HG02798 (cell line): Measurements from ENCODE around the gene ADM5.
"Not testable (repeated sequence)": the region's sequence is repeated elsewhere in the genome, so short reads cannot be mapped to it uniquely, and the experiment has no call there.

Experiments used
- ATAC-seq: cut with Tn5 transposase; IDR thresholded peaks from one replicate; pipeline ENCODE4 v1.9.1; 2021; ENCODE audit warnings: mild to moderate bottlenecking; ENCODE audit not compliant: unreplicated experiment, poor library complexity

Gene ADM5

GRCh38 chr19:49696865-49697264, 7.5 kb downstream of the ADM5 start:
- no peak for ATAC-seq

GRCh38 chr19:49699364-49699763, 10.0 kb downstream of the ADM5 start:
- no peak for ATAC-seq

- no peak for ATAC-seq
Measured at GRCh38 chr19:49700563-49700962, 11.2 kb downstream of the ADM5 start.

DNA sequence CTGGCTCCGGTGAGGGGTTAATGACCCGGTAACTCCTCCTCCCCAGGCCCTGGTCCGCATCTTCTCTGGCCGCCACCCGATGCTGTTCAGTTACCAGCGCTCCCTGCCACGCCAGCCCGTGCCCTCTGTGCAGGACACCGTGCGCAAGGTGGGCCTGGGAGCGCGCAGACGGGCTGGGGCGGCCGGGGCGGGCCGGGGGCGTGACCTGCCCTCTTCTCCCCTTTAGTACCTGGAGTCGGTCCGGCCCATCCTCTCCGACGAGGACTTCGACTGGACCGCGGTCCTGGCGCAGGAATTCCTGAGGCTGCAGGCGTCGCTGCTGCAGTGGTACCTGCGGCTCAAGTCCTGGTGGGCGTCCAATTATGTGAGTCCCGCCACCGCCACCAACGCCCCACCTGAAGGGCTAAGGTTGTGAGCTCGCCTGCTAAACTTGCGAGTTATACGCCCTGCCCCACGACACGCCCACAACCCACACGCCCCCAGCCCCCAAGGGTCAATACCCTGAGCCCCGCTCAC, 11.9 kb downstream of the ADM5 start:
- ATAC-seq: no peak

- no peak for ATAC-seq
Measured at GRCh38 chr19:49704888-49705642, 15.7 kb downstream of the ADM5 start.

GRCh38 chr19:49705919-49706318, 16.5 kb downstream of the ADM5 start:
- ATAC-seq: no peak

DNA sequence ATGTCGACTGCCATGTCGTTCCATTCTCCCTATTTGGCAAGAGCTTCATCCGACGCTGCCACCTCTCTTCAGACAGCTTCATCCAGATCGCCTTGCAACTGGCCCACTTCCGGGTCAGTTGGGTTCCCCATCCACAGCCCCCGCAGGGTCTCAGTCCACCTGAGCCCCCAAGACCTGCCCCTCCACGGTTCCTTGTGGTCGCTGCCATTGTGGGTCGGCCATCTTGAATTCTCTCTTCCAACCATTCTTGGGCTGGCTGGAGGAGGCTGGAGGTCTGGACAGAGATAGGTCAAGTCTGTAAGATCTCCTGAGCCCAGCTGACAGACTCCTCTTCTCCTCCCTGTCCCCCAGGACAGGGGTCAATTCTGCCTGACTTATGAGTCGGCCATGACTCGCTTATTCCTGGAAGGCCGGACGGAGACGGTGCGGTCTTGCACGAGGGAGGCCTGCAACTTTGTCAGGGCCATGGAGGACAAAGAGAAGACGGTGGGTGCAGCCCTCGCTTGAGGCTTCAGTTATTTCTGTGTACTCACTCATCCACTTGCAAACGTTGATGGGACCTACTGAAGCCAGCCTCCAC, 21.1 kb downstream of the ADM5 start:
- ATAC-seq: no peak

DNA sequence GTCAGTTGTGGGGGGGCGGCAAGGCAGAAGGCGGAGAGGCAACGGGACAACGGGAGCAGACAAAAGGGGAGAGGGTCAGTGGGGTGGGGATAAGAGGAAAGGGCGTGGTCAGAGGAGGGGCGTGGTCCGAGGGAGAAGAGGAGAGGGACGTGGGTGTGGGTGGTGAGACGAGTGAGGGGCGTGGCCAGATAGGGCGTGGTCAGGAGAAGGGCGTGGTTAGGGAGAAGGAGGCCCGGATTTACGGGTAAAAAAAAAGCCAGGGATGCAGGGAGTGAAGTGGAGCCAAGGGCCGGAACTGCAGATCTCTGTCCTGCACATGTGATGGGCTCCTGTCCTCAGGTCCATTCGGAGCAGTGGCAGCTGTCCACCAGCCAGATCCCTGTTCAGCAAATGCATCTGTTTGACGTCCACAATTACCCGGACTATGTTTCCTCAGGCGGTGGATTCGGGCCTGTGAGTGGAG, 23.0 kb downstream of the ADM5 start:
- ATAC-seq: no peak

GRCh38 chr19:49713236-49713845, 23.9 kb downstream of the ADM5 start:
- ATAC-seq: no peak

DNA sequence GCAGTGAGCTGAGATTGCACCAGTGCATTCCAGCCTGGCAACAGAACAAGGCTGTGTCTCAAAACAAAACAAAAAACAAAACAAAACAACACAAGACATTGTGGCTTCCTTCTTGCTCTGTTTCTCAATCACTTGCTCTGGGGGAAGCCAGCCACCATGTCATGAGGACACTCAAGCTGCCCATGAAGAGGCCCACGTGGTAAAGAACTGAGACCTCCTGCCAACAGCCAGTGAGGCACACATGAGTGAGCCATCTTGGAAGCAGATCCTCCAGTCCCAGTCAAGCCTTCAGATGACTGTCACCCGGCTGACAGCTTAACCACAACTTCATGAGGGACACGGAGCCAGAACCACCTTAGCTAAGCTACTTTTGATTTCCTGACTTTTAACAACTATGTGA, 26.8 kb downstream of the ADM5 start:
- ATAC-seq: no peak

DNA sequence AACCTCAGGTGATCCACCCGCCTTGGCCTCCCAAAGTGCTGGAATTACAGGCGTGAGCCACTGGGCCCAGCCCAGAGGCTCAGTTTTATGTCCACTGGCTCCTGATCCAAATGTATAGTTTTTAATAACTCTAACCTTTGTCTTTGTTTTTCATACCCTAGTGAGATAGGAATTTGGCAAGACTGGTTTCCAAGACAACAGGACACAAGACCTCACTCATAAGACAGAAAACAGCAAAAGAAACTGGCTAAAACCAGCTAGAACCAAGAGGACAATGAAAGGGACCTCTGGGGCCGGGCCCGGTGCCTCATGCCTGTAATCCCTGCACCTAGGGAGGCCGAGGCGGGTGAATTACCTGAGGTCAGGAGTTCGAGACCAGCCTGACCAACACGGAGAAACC, 29.1 kb downstream of the ADM5 start:
- no peak for ATAC-seq

- ATAC-seq: no peak
Measured at GRCh38 chr19:49718991-49719390, 29.6 kb downstream of the ADM5 start.

- ATAC-seq: not testable (repeated sequence)
Measured at GRCh38 chr19:49719420-49719819, 30.0 kb downstream of the ADM5 start.

DNA sequence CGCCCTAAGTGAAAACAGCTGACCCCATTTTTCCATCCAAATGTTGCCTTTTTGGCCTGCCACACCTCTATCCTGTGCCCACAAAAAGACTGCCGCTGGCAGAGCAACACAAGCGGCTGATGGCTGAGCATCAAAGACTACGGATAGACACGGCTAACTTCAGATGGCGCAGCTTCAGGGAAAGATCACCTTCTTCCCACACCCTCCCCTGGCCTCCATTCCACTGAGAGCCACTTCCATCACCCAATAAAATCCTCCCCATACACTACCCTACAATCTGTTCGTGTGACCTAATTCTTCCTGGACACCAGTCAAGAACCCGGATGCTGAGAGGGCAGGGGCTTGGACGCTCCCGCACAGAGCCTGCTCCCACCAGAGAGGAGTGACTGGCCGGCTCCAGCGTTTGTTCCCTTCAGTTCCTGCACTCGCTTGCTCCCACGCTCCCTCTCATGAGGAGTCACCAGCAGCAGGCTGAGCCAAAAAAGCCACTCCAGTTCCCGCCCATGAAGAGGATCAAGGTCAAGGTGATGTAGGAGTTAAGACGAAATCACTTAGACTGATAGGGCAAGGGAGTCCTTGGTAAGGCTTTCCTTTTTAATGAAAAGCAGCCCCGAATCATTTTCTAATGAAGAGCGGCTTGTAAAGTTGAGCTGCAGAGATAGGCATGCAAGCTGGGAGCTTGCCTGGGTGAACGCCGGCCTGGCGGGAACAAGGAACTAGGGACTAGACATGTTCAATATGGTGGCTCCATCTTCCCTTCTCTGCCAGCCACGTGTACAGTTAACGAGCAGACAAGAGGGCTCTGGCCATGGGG, 38.0 kb downstream of the ADM5 start:
- ATAC-seq: no peak

DNA sequence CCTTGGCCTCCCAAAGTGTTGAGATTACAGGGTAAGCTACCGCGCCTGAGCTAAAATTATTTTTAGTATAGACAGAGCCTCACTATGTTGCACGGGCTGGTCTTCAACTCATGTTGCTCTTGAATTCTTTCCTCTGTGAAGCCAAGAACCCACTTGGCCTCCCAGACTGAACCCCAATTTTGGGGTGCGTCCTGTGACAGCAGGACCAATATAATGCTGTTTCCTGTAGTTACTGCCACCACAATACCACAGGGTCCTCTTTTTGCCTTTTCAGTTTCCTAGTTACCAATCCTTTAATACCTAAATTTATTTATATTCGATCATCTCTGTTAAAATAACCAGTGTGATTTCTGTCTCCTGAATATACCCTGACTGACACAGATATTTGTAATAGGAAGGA, 40.8 kb downstream of the ADM5 start:
- no peak for ATAC-seq

DNA sequence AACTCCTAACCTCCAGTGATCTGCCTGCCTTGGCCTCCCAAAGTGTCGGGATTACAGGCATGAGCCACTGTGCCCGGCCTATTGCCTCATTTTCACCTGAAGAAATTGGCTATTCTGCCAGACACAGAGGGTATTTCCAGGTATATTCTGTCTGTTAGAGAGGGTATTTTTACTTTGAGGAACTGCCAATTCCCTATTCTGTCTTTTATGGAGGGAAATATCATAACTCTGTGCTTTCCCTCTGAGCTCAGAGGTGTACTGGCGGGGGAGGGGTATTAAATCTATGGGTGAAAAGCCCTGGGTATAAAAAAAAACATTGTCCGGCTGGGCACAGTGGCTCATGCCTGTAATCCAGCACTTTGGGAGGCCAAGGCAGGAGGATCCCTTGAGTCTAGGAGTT, 48.9 kb downstream of the ADM5 start:
- no peak for ATAC-seq

GRCh38 chr19:49739098-49739497, 49.7 kb downstream of the ADM5 start:
- ATAC-seq: no peak

- ATAC-seq: no peak
Measured at GRCh38 chr19:49739933-49740332, 50.5 kb downstream of the ADM5 start.
